Psoas muscle (tissue), 8 donors: ENCODE measurements around the gene RBM17. TPM values are rescaled to one million over a fixed set of nuclear protein-coding genes. Genes with fewer than 3 reads are reported as not detected.

Experiments
- ATAC-seq, 4 donors: fragments of 200-7000 bp; cut with Tn5 transposase; one replicate each; pipeline ENCODE4 v1.9.1; 2020; ENCODE audit warnings: moderate library complexity in 3 of 4, mild to moderate bottlenecking in 2 of 4
- DNase-seq, 2 donors: peaks; one replicate each; pipeline ENCODE4 v3.0.0-alpha.2; 2020
- H3K27ac ChIP-seq: fragments of 200-600 bp; one replicate; pipeline ENCODE4 v1.8.0; 2022
- H3K27me3 ChIP-seq, 3 donors: fragments of 200-600 bp in 1 of 3; one replicate each; pipeline versions ENCODE4 v1.6.1 to v1.8.0; 2013 to 2022; ENCODE audit warnings: low read length in 2 of 3, mild to moderate bottlenecking in 2 of 3, moderate library complexity in 1 of 3; ENCODE audit not compliant: insufficient read depth in 3 of 3
- H3K36me3 ChIP-seq, 2 donors: fragments of 200-600 bp in 1 of 2; one replicate each; pipeline versions ENCODE4 v1.6.1 to v1.8.0; 2013 to 2022; ENCODE audit warnings: low read depth in 1 of 2, mild to moderate bottlenecking in 1 of 2, moderate library complexity in 1 of 2; ENCODE audit not compliant: insufficient read depth in 1 of 2
- H3K4me1 ChIP-seq: fragments of 200-600 bp; one replicate; pipeline ENCODE4 v1.8.0; 2022
- H3K4me3 ChIP-seq: fragments of 200-600 bp; one replicate; pipeline ENCODE4 v1.8.0; 2022; ENCODE audit warnings: mild to moderate bottlenecking
- H3K9me3 ChIP-seq: fragments of 200-600 bp; one replicate; pipeline ENCODE4 v1.8.0; 2022
- WGBS, 3 donors: extraction: QIAGEN DNeasy Blood & Tissue Kit; methylation state at CpG; one replicate each; pipeline versions ENCODE4 v1.1.6 to v1.1.7; 2013; 5-methylcytosine and 5-hydroxymethylcytosine counted together
- intact Hi-C, 2 donors: fragments of 100-400 bp; cut with DNase I; formaldehyde crosslinking; loops; one replicate each; pipeline versions ENCODE4 v1.11.0 to v1.14.2; 2022
- polyA plus RNA-seq, 3 donors: library from polyadenylated mRNA; stranded (reverse); fragments of 200-250 nt; gene quantifications; one replicate each; pipeline ENCODE4 v1.2.3, GENCODE V29; 2013
- total RNA-seq, 4 donors: library from RNA; stranded (reverse); fragmentation: NEBNext Ultra II Directional in 2 of 4; extraction: Animal tissue kit (Norgen Biotek cat#: 25700) in 2 of 4; gene quantifications; one replicate each; pipeline versions ENCODE4 v1.2.1 to v1.2.4, GENCODE V29; 2021 to 2023
- TF ChIP-seq, protein P1 (sequence below): fragments of 200-600 bp; IDR thresholded peaks from one replicate; pipeline ENCODE4 v1.8.0; 2022; ENCODE audit warnings: antibody characterized with exemption
- donor health status: healthy with polysubstance abuse.
- donor health status: DM: no; HTN: no; CAD: no; lungs with moderate emphysema.
- donor health status: Bipolar disorder and iron deficiency.
- donor health status: healthy.
- donor health status: DM: yes; HTN: yes; CAD: no.
- donor health status: DM: no; HTN: no; CAD: no.
- donor health status: DM: no; HTN: no; CAD: no.
- donor health status: DM: yes; HTN: yes; CAD: no.

RBM17 gene
- total and polyA plus RNA-seq, 7 donors, result 74.4 to 157 (median 95.9) TPM

- TF ChIP-seq, protein P1, sequence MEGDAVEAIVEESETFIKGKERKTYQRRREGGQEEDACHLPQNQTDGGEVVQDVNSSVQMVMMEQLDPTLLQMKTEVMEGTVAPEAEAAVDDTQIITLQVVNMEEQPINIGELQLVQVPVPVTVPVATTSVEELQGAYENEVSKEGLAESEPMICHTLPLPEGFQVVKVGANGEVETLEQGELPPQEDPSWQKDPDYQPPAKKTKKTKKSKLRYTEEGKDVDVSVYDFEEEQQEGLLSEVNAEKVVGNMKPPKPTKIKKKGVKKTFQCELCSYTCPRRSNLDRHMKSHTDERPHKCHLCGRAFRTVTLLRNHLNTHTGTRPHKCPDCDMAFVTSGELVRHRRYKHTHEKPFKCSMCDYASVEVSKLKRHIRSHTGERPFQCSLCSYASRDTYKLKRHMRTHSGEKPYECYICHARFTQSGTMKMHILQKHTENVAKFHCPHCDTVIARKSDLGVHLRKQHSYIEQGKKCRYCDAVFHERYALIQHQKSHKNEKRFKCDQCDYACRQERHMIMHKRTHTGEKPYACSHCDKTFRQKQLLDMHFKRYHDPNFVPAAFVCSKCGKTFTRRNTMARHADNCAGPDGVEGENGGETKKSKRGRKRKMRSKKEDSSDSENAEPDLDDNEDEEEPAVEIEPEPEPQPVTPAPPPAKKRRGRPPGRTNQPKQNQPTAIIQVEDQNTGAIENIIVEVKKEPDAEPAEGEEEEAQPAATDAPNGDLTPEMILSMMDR, result no peak
- ATAC-seq (no peak), DNase-seq (no peak)
- no peaks in the 10 kb centered on the region for H3K27me3 ChIP-seq
- no peak overlapping the region for H3K4me3 ChIP-seq
- H3K4me1 ChIP-seq, result peaks cover 36% of the 10 kb centered on the region
- intact Hi-C loops, result no loop called here
- peaks cover 4 to 42% of the 10 kb centered on the region in 2 donors for H3K36me3 ChIP-seq
- H3K27ac ChIP-seq, result no peak overlapping the region
- H3K9me3 ChIP-seq, result no peaks in the 10 kb centered on the region
- 91 to 96% (median 92%) methylated on average over 5 of the region's 5 CpGs for WGBS, 3 donors
Measured at GRCh38 chr10:6097063-6097462, 8.2 kb downstream of the RBM17 start.

DNA sequence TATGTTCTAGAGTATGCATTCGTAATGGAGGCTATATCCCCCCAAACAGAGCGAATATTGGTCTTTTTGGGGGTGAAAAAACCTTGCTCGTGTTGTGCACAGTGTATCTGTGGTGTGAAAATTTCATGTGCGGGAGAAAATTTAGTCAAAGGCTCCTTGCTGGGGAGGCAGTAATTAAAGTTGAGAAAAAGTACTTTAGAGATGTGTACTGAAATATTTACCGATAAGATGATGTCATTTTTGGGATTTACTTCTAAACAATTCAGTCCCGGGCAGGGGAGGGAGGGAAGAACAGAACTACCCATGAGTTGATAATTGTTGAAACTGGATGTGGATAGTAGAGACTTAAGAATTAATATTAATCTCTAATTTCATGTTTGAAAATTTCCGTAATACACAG is 9.3 kb downstream of the RBM17 start:
- no peak for ATAC-seq

DNA sequence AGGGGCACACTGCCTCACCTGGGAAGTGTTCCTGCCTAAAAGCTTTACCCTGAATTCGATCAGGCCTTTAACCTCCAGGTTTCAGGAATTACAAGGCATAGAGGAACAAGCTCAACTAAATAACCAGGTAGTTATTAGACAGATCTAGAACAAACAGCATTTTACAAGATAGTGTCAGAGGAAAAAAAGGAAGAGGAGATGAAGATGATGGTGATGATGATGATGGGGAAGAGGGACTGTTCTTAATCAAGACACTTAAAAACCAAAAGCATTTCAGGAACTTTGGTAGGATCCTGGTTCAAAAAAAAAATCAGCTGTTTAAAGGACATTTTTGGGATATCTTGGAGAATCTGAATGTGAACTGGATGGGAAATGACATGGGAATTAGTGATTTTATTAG is 11.5 kb downstream of the RBM17 start:
- intact Hi-C loops, result no loop called here
- TF ChIP-seq, protein P1, result no peak
- Histone ChIP-seq H3K4me1 (peaks cover 10% of the 10 kb centered on the region), H3K4me3 (no peak overlapping the region), H3K27me3 (no peaks in the 10 kb centered on the region), H3K9me3 (no peaks in the 10 kb centered on the region), H3K27ac (no peak overlapping the region), H3K36me3 (peaks cover 13 to 71% of the 10 kb centered on the region in 2 donors)
- ATAC-seq, result no peak
- 77 to 85% (median 84%) methylated on average over 1 of the region's 1 CpG for WGBS, 3 donors
- DNase-seq, result no peak

More for the DNA sequence above, 9.3 kb downstream of the RBM17 start:
- Histone ChIP-seq H3K27ac (no peak overlapping the region), H3K36me3 (peaks cover 7 to 53% of the 10 kb centered on the region in 2 donors), H3K9me3 (no peaks in the 10 kb centered on the region), H3K4me3 (no peak overlapping the region), H3K4me1 (peaks cover 26% of the 10 kb centered on the region), H3K27me3 (no peaks in the 10 kb centered on the region)
- TF ChIP-seq, protein P1, result no peak
- no peak for DNase-seq
- WGBS, 3 donors, result 87 to 91% (median 90%) methylated on average over 7 of the region's 7 CpGs
- intact Hi-C loops, result no loop called here

- Histone ChIP-seq H3K9me3 (no peaks in the 10 kb centered on the region), H3K27ac (no peak overlapping the region), H3K4me3 (no peak overlapping the region), H3K4me1 (peaks cover 2% of the 10 kb centered on the region), H3K36me3 (peaks cover 13 to 79% of the 10 kb centered on the region in 2 donors), H3K27me3 (no peaks in the 10 kb centered on the region)
- DNase-seq (no peak), ATAC-seq (peak in 1 of 4 donors; percentile 29)
- intact Hi-C loops, result no loop called here
- 79 to 89% (median 83%) methylated on average over 8 of the region's 8 CpGs for WGBS, 3 donors
- TF ChIP-seq, protein P1, result no peak
Measured at GRCh38 chr10:6101181-6101580, 12.3 kb downstream of the RBM17 start.

DNA sequence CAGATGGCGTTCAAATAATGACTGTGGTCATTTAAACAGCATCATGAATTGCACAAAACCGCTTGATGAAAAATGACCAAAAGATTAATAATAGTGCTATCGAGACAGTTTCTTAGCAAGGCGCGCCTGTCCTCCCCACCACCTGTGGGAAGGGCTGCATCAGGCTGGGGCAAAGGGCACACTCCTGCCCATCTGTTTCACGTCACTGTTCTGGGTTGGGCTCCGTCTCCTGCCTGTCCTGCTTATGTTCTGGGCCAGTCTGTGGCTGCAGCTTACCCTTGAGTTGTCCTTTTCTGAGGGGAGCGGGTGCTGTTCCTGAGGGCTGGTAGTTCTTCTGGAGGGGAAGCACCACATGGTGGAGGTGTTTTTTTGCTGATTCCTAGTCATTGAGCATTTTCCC is 13.3 kb downstream of the RBM17 start:
- 91 to 92% (median 92%) methylated on average over 8 of the region's 8 CpGs for WGBS, 3 donors
- no peaks in the 10 kb centered on the region for H3K9me3 ChIP-seq
- intact Hi-C loops, result no loop called here
- peaks cover 13 to 85% of the 10 kb centered on the region in 2 donors for H3K36me3 ChIP-seq
- DNase-seq (no peak), ATAC-seq (no peak)
- H3K4me3 ChIP-seq, result no peak overlapping the region
- H3K27ac ChIP-seq, result no peak overlapping the region
- TF ChIP-seq, protein P1, result no peak
- H3K4me1 ChIP-seq, result no peaks in the 10 kb centered on the region
- H3K27me3 ChIP-seq, result no peaks in the 10 kb centered on the region
